ENCODE results near the gene RPS16.
A peak's percentile ranks its signal among the peaks of the same experiment; 100 is the strongest.

Gene RPS16

DNA sequence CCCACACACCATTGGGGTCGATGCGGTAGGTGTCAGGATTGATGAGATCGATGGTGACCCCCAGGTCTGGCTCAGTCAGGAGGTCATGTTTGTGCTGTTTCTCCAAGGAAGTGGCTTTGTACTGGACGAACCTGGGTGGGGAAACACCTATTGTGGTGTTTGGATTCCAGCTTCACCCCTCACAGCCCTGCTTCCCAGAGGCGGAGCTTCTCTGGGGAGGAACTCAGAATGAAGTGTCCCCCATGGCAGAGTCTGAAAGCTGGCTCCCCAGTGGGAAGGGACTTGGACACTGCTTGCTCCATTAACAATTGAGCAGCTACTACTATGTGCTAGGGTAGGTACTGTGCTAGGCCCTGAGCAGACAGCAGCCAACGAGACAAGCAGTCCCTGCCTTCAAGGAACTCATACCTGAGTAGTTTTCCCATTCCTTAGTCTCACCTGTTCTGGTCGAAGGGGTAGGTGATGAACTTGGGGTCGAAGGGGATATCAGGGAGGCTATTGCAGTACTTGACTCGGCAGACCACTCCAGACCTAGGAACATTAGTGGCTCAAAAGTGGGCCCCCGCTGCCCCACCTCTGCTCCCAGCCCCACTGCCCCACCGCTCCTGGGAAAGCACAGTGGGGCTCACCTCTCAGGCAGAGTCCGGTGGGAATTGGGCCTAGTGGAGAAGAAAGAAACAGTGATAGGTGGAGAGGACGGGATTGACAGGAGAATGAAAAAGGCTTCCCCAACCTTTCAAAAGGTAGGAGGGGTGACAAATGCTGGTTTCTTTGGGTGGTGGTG, 45.9 kb downstream of the RPS16 start:
- peak overlapping the region; percentile 94 to 96 for H3K4me3 ChIP-seq (ENCODE audit: low read depth in 1 of 2, low read length in 2 of 2)
- peaks cover 16 to 26% of the 10 kb centered on the region in 2 donors for H3K4me1 ChIP-seq (ENCODE audit: control insufficient read depth in 1 of 2, insufficient read depth in 2 of 2, low read length in 2 of 2)
- H3K9me3 ChIP-seq (ENCODE audit: control insufficient read depth in 1 of 2, low read length in 2 of 2), result no peaks in the 10 kb centered on the region
- no peak overlapping the region for H3K27ac ChIP-seq (ENCODE audit: low read depth, low read length)
- no peaks in the 10 kb centered on the region for H3K27me3 ChIP-seq (ENCODE audit: control insufficient read depth in 1 of 2, insufficient read depth in 2 of 2, low read length in 2 of 2)
- peaks cover 33 to 51% of the 10 kb centered on the region in 2 donors for H3K36me3 ChIP-seq (ENCODE audit: control insufficient read depth in 1 of 2, insufficient read depth in 2 of 2, low read length in 2 of 2)
- peak overlapping the region; percentile 99 to 100 for H3K9ac ChIP-seq (ENCODE audit: low read depth in 1 of 2, low read length in 2 of 2)

DNA sequence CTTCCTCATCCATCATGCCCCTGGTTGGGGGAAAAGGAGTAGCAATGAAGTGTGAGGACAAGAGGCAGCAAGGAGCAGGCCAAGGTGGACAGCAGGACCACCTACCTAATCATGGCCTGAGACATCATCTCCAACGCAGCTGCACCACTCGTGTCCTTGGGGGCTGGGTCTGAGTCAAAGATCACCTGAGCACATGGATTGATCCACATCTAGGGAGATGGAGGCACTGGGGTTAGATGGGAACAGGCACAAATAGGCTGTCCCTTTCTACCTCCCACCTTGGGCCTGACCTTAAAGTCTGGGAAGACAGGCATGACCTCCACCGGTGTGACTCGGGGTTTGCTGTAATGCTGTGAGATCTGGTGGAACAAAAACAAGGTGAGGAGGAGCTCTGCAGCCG, 47.1 kb downstream of the RPS16 start:
- Histone ChIP-seq H3K27me3 (ENCODE audit: control insufficient read depth in 1 of 2, insufficient read depth in 2 of 2, low read length in 2 of 2) (no peaks in the 10 kb centered on the region), H3K9me3 (ENCODE audit: control insufficient read depth in 1 of 2, low read length in 2 of 2) (no peaks in the 10 kb centered on the region), H3K27ac (ENCODE audit: low read depth, low read length) (no peak overlapping the region), H3K4me1 (ENCODE audit: control insufficient read depth in 1 of 2, insufficient read depth in 2 of 2, low read length in 2 of 2) (peaks cover 16 to 26% of the 10 kb centered on the region in 2 donors), H3K36me3 (ENCODE audit: control insufficient read depth in 1 of 2, insufficient read depth in 2 of 2, low read length in 2 of 2) (peaks cover 41 to 49% of the 10 kb centered on the region in 2 donors), H3K4me3 (ENCODE audit: low read depth in 1 of 2, low read length in 2 of 2) (no peak overlapping the region), H3K9ac (ENCODE audit: low read depth in 1 of 2, low read length in 2 of 2) (no peak overlapping the region)

DNA sequence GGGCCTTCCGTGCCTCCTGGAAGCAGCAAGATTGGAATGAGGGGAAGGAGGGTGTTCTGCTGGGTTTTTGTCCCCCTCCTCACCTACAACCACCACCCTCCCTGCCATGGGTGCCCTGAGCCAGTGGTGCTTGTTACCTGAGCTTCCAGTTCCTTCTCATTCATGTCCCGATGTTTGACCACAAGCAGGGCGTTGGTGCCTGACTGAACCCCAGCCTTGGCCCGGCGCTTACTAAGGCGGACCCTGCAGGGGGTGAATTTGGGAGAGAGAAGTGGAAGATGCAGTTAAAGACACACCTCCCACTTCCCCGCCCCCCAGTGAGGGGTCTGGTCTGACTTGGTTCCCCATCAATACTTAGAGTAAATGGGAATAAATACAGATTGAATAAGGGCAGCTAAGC, 49.2 kb downstream of the RPS16 start:
- Histone ChIP-seq H3K9ac (ENCODE audit: low read depth in 1 of 2, low read length in 2 of 2) (no peak overlapping the region), H3K27me3 (ENCODE audit: control insufficient read depth in 1 of 2, insufficient read depth in 2 of 2, low read length in 2 of 2) (no peaks in the 10 kb centered on the region), H3K4me3 (ENCODE audit: low read depth in 1 of 2, low read length in 2 of 2) (no peak overlapping the region), H3K27ac (ENCODE audit: low read depth, low read length) (no peak overlapping the region), H3K36me3 (ENCODE audit: control insufficient read depth in 1 of 2, insufficient read depth in 2 of 2, low read length in 2 of 2) (peaks cover 48 to 66% of the 10 kb centered on the region in 2 donors), H3K4me1 (ENCODE audit: control insufficient read depth in 1 of 2, insufficient read depth in 2 of 2, low read length in 2 of 2) (peaks cover 10 to 15% of the 10 kb centered on the region in 2 donors), H3K9me3 (ENCODE audit: control insufficient read depth in 1 of 2, low read length in 2 of 2) (no peaks in the 10 kb centered on the region)

DNA sequence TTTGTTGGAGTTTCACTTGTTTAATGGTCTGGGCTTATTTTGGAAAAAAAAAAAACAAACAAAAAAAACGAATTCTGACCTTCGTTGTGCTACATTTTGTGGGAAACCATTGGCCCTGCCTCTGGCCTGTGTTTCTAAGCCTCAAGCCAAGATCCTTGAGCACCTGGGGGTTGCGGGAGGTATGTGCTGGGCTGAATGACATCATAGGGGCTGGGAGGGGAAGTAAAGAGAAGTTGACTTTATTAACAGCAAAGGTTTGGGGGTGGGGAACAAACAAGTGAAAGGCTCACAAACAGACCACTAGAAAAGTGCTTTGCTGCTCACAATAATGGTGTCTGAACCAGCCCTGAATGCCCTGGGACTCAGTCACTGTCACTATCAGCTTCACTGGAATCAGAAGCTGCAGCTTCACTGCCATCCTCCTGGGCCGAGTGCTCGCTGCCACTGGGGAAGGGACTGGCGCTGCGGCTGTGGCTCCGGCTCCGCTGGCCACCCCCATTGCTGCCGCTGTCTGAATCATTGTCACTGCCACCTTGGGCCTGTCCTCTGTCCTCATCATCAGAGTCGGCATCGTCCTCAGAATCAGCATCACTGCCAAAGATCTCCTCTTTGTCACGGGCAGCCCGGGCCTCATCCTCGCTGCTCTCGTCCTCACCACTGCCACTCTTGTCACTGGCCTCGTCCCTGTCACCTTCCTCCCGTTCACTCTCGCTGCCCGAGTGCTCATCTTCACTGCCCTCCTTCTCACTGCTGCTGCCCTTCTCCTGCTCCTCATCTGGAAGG, 49.9 kb downstream of the RPS16 start:
- H3K9ac ChIP-seq (ENCODE audit: low read depth in 1 of 2, low read length in 2 of 2), result no peak overlapping the region
- peaks cover 10 to 13% of the 10 kb centered on the region in 2 donors for H3K4me1 ChIP-seq (ENCODE audit: control insufficient read depth in 1 of 2, insufficient read depth in 2 of 2, low read length in 2 of 2)
- H3K27ac ChIP-seq (ENCODE audit: low read depth, low read length), result no peak overlapping the region
- no peak overlapping the region for H3K4me3 ChIP-seq (ENCODE audit: low read depth in 1 of 2, low read length in 2 of 2)
- H3K36me3 ChIP-seq (ENCODE audit: control insufficient read depth in 1 of 2, insufficient read depth in 2 of 2, low read length in 2 of 2), result peaks cover 56 to 73% of the 10 kb centered on the region in 2 donors
- H3K27me3 ChIP-seq (ENCODE audit: control insufficient read depth in 1 of 2, insufficient read depth in 2 of 2, low read length in 2 of 2), result no peaks in the 10 kb centered on the region
- H3K9me3 ChIP-seq (ENCODE audit: control insufficient read depth in 1 of 2, low read length in 2 of 2), result no peaks in the 10 kb centered on the region

DNA sequence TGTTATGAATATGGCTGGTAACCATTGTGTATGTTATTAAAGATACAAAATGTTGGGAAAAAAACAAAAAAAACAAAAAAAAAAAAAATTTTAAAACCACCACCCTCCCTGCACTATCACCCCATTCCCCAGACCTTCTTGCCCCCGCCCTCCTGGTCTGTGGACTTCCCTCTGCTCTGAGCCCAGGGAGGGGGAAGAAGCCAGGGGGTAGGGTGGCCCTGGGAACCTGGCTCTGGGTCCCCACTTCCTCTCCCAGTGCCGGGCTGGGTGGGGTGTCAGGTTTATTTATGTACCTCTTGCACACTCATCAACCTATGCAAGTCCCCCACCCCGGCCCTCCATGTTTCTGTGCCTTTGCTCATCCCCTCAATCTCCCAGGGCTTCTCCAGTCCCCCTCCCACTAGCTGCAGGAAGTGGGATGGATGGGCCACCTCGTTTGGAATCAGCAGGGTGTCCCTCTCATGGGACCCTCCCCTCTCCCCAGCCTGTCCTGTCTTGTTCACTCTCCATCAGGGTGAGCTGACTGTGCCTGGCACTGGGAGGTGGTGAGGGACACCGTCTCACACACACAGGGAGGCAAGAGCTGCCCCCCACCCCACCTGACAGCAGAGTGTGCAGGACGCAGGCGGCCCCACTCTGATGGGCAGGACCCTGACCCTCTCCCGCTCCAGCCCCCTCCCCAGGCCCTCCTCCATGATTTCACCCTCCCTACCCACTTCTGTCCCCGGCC, 50.7 kb downstream of the RPS16 start:
- H3K36me3 ChIP-seq (ENCODE audit: control insufficient read depth in 1 of 2, insufficient read depth in 2 of 2, low read length in 2 of 2), result peaks cover 60 to 82% of the 10 kb centered on the region in 2 donors
- no peak overlapping the region for H3K9ac ChIP-seq (ENCODE audit: low read depth in 1 of 2, low read length in 2 of 2)
- H3K4me3 ChIP-seq (ENCODE audit: low read depth in 1 of 2, low read length in 2 of 2), result no peak overlapping the region
- no peaks in the 10 kb centered on the region for H3K27me3 ChIP-seq (ENCODE audit: control insufficient read depth in 1 of 2, insufficient read depth in 2 of 2, low read length in 2 of 2)
- peaks cover 5% of the 10 kb centered on the region in 2 donors for H3K4me1 ChIP-seq (ENCODE audit: control insufficient read depth in 1 of 2, insufficient read depth in 2 of 2, low read length in 2 of 2)
- H3K27ac ChIP-seq (ENCODE audit: low read depth, low read length), result no peak overlapping the region
- no peaks in the 10 kb centered on the region for H3K9me3 ChIP-seq (ENCODE audit: control insufficient read depth in 1 of 2, low read length in 2 of 2)

Data from duodenal mucosa (tissue), 2 donors.